ENCODE data around the gene ANKRD33B.
A peak's percentile ranks its signal among the peaks of the same experiment; 100 is the strongest.

Gene ANKRD33B

DNA sequence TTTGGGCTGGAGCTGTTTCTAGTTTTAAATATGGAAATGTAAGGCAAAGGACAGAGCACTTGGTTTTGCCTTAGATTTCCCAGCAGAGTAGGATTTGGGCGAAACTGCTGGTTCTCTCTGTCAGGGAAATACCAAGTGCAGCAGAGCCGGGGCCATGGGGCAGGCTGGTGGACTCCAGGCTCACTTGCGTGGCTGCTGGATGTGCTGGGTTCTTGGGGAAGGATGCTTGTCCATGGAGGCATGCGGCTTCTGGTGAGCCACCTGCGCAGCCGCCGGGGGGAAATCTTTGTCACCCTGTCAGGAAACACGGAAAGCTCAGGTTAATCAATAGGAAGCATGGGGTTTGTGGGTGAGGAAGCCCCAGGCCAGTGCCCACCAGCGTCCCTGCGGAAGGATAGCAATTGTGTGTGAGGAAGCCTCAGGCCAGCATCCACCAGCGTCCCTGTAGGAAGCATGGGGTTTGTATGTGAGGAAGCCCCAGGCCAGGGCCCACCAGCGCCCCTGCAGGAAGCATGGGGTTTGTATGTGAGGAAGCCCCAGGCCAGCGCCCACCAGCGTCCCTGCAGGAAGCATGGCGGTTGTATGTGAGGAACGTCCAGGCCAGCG, 117.1 kb downstream of the ANKRD33B start:
- DNase-seq: no peak

- DNase-seq: no peak
Observed at GRCh38 chr5:10681731-10682679, 118.1 kb downstream of the ANKRD33B start.

DNA sequence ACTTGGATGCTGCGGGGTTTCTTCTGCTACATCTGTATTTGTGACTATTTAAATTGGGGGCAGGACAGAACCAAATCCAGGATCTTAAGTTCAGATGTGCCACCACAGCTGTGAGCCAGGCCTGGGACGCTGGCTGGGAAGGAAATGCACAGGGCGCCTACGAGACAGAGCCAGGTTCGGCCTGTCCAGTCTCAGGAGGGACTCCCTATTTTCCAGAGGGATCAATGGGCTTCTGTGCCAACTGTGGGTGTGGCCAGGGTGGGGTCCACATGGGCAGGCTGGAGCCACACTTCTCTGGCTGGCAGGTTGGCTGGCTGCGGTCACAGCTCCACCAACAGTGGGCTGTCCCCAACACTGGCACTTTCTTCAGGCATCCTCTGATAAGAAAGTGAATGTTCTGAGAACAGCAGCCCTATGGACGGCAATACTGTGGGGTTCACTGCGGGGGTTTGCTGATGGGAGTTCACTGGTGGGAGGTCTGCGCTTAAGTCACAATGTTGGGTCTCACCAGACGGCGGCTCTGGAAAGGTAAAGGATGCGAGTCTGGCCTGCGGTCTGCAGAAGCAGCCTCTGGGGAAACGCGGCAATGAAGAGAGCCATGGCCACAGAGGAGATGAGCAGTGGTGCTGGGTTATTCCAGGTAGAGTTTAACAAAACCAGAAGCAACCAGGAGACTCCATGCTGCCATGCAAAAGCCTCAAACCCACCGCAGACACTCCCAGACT, 119.1 kb downstream of the ANKRD33B start:
- DNase-seq: no peak

DNA sequence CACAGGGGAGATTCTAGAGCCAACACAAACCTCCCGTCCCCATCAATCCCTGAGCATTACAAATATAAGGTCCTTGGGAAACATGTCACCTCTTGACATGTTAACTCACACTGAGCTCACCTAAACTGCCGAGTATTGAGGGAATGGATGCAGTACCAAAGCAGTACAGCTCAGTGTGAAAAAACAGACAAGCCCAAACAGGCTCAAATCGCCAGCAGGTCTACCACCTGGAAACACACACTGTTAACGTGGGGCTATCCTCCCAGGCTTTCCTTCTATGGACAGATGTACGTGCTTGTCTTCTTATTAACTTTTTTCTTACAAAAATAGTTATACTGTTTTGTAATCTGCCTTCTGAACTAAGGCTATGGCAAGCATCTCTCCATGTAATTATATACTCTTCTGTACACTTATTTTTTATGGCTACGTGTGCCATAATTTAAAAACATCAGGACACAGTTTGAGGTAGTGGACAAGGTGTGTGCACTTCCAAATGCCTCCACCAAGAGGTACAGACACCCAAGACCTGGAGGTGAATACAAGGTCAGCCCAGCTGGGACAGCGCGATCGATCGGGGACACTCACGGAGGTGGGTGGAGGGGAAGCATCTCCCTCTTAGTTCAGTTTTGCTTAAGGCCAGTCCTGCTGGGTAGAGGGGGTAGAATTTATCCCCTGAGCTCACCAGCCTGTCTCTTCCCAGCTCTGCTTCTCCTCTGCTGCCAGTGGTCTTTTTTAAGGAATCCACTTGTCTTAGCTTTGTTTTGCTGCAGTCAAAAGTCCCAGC, 120.6 kb downstream of the ANKRD33B start:
- DNase-seq: no peak

DNA sequence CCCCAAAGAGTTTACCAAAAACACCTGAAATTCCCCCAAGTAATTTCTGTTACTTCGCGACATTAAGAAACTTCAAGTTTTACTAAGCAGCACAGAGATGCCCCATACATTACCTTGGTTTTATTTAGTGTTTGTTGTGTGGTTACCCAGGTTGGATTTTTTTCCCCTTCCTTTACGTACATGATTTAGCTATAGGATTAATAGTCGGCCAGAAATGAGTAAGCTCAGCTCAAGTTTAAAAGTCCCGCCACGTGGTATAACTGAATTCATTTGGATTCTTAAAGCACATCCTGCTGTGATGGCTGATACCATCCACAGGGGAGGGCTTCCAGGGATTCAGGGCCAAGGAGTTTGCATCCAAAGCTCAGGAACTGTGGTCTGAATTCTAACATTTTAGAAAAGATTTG, 121.2 kb downstream of the ANKRD33B start:
- DNase-seq: no peak

- no peak for DNase-seq
Observed at GRCh38 chr5:10686890-10687289, 123.0 kb downstream of the ANKRD33B start.

- DNase-seq: no peak
Observed at GRCh38 chr5:10688651-10689171, 124.8 kb downstream of the ANKRD33B start.

GRCh38 chr5:10689391-10690081, 125.7 kb downstream of the ANKRD33B start:
- no peak for DNase-seq

DNA sequence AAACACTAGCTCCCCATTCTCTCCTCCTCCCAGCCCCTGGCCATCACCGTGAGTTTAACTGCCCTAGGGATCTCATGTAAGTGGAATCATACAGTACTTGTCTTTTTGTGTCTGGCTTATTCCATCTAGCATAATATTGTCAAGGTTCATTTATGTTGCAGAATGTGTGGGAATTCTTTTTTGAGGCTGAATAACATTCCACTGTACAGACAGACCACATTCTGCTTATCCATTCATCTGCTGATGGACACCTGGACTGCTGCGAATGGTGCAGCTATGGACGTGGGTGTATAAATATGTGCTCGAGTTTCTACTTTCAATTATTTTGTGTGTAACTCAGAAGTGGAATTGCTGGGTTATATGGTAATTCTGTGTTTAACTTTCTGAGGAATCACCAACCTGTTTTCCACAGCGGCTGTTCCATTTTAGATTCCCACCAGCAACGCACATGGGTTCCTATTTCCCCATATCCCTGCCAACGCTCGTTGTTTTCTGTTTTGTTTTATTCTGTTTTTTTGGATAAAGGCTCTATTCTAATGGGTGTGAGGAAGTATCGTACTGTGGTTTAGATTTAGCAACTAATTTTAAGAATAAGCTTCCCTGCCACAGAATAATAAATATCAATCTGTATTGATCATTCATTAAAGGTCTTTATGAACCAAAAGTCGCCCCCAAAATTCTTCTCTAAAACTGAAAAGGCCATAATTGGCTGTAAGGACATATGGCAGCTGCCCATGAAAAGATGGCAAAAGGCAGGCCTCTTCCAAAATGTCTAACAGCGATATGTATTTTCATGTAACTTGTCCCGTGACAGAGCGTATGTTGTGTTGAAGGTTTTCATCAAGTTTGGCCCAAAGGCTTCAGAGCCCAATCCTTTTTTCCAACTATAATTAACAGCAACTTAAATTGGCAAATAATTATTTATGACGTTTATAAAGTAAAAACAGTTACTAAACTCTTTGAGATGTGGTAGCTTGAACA, 126.9 kb downstream of the ANKRD33B start:
- no peak for DNase-seq

DNA sequence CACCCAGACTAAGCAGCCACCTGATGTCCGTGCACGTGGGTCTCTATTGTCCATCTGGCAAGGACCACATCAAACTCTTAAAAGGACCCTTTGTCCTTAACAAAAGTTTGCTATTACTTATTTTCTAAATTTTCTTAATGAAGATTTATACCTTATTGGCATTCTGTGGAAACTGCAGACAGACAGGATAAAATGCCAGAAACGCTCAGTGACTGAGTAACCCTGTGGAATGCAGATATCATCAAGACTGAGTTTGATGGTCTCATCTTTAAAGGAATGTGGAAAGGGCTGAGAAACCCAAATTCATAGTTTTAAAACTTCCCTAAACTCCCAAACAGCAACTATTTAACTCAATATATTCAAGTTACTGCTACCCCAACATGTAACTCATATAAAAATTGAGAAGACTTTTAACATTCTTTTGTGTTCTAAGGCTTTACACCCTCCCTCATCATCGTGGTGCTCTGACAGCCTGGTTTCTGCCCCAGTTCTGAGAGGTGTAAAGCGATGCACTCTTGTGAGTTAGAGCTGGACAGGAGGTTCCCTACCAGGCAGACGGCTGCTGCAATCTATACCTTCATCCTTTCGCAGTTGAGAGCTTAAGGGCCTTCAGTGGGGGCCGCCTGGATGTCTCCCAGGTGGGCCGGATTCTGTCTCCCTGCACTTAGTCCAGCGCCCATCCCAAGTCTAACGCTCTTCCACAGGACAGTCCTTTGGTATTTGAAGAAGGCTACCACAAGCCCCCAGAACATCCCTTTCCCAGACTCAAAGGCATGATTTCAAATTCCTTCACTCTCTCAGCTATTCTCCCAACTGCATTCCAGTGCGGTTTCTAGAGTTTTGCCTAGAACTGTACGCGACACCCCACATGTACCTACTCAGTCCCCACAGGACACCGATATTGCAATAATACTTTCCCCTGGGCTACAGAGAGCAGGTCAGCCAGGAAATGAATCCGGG, 128.2 kb downstream of the ANKRD33B start:
- no peak for DNase-seq

DNA sequence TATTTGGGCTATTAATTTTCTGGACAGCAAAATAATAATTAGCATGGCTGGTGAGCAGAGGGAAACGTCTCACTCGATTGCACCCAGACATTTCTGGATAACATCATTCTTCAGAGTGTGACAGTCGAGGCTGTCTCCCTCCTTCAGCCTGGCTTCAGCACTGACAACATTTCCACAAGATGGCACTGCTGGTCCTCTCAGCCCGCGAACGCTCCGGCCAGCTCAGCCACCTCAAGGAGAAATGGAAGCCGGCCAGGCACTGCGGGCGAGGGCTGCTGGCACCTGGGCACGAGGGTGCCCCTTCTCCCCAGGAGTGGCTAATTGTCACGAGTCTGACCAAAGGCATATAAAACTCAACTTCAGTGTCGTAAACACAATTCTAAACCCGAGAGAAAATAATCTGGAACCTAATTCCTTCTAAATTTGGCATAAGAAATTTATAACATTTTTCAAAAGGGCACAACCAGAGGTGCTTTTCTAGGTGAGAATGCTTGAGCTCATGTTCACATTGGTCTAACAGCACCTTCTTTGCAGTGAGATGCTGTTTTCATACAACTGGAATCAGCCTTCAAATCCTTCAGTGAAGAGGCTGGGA, 131.3 kb downstream of the ANKRD33B start:
- DNase-seq: no peak

- no peak for DNase-seq
Observed at GRCh38 chr5:10695759-10696543, 132.1 kb downstream of the ANKRD33B start.

- DNase-seq: no peak
Observed at GRCh38 chr5:10699281-10699874, 135.5 kb downstream of the ANKRD33B start.

DNA sequence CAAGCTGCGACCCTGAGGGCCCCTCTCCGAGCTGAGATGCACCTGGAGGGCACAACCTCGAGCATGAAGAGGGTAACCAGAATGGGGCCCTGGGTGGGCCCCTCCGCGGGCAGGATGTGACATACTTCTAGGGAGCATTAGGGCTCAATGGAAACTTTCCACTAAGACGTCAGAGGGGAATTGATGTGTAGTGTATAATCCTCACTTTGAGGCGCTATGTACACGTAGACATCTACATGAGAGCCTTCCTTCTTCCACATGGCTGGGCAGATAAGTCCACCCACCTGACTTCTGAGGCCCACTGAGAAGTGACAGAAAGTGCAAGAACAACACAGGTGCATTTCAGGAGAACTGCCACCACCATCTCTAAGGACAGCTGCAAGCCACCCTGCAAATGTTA, 136.1 kb downstream of the ANKRD33B start:
- DNase-seq: no peak

GRCh38 chr5:10700516-10700915, 136.6 kb downstream of the ANKRD33B start:
- no peak for DNase-seq

DNA sequence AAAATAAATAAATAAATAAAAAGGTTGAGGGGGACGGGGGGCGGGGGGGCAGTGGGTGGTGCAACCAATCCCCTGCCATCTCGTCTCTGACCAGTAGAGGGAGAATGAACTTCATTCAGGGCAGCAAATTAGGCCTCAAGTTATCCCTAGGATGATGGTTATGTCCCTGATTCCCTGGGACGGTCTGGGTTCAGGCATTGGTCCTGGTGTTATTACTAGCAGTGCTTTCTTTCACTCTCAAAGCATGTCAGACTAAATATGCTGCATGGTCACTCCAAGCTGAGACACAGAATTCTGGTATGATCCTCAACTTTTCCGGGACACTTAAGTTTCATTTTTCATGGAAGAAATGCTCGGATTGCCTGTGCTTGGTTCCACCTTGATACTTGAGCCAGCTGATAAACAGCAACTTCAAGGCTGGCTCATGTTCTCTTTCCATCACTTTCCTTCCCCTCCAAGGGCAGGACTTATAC, 137.7 kb downstream of the ANKRD33B start:
- DNase-seq: peak in 1 of 2 donors; percentile 44

DNA sequence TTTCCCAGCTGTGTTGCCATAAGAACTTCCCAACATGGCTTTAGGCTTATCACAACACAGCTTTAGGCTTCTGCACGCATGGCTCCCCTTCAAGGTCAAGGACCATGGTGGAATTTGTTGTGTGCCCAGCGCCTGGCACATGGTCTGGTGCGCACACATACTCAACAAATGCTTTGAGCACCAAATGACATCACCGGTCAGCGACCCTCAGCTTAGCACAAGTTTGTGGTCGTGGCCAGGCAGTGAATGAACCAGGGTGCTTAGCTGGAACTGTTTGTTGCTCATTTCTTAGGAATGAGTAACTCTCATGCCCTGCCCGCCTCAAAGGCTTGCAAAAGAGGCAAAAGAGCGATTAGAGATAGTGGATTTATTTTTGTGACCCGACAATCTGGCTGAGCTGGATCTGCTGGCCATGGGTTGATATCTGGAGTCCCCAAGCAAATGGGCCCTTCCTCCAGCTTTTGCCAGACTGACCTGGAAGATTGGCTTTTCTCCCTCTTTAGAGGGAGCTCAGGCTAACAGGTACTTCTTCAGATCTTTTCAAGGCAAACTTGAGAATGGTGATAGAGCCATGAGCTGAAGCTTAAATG, 138.3 kb downstream of the ANKRD33B start:
- DNase-seq: no peak
